Neural cell (in vitro differentiated cells): Measurements from ENCODE around the gene KIRREL3.
"Not testable (repeated sequence)": the region's sequence is repeated elsewhere in the genome, so short reads cannot be mapped to it uniquely, and the experiment has no call there.

Source experiments
- CTCF ChIP-seq: fragments of 450-650 bp; IDR thresholded peaks from 2 replicates; pipeline ENCODE4 v1.5.1; 2014; ENCODE audit warnings: antibody characterized with exemption, mild to moderate bottlenecking, moderate library complexity; ENCODE audit not compliant: poor library complexity, severe bottlenecking
- EP300 ChIP-seq: fragments of 450-650 bp; conservative IDR thresholded peaks from 2 replicates; pipeline ENCODE4 v1.6.1; 2014; ENCODE audit warnings: antibody characterized with exemption, mild to moderate bottlenecking, moderate library complexity; ENCODE audit not compliant: poor library complexity, severe bottlenecking
- EZH2 ChIP-seq: fragments of 200-600, 300-800 bp; shearing (Covaris generic), sonication (generic); IDR thresholded peaks from 2 replicates; pipeline ENCODE4 v1.6.1; 2014; ENCODE audit warnings: antibody characterized with exemption, low read length, borderline replicate concordance, mild to moderate bottlenecking; ENCODE audit not compliant: insufficient read depth, poor library complexity, severe bottlenecking
- MXI1 ChIP-seq: fragments of 450-650 bp; conservative IDR thresholded peaks from 2 replicates; pipeline ENCODE4 v1.6.1; 2014; ENCODE audit warnings: antibody characterized with exemption, mild to moderate bottlenecking; ENCODE audit not compliant: poor library complexity, severe bottlenecking
- POLR2AphosphoS5 ChIP-seq: IDR thresholded peaks from 2 replicates; pipeline ENCODE4 v1.6.1; 2012
- RAD21 ChIP-seq: fragments of 450-650 bp; conservative IDR thresholded peaks from 2 replicates; pipeline ENCODE4 v1.6.1; 2014; ENCODE audit warnings: antibody characterized with exemption, mild to moderate bottlenecking, moderate library complexity
- REST ChIP-seq: IDR thresholded peaks from 2 replicates; pipeline ENCODE4 v1.6.1; 2012; ENCODE audit warnings: borderline replicate concordance
- SMC3 ChIP-seq: fragments of 450-650 bp; conservative IDR thresholded peaks from 2 replicates; pipeline ENCODE4 v1.6.1; 2014; ENCODE audit warnings: antibody characterized with exemption, mild to moderate bottlenecking, moderate library complexity; ENCODE audit not compliant: poor library complexity
- TAF1 ChIP-seq: IDR thresholded peaks from 2 replicates; pipeline ENCODE4 v1.6.1; 2012; ENCODE audit warnings: low read depth

GRCh38 chr11:126382641-126383040 lies 617.9 kb downstream of the KIRREL3 start:
- not testable (repeated sequence) for TF ChIP-seq CTCF, REST, EZH2, EP300, SMC3, TAF1, POLR2AphosphoS5, MXI1, RAD21
